ENCODE data around the gene SLC25A22.

SLC25A22 gene

GRCh38 chr11:746289-747157 is 51.6 kb downstream of the SLC25A22 start:
- Histone ChIP-seq H3K79me1 (ENCODE audit: low read length) (peaks cover 16% of the 10 kb centered on the region), H3K79me2 (ENCODE audit: control insufficient read depth, insufficient read depth, low read length, poor library complexity) (peaks cover 23% of the 10 kb centered on the region), H2BK12ac (ENCODE audit: low read length) (no peak overlapping the region), H4K8ac (ENCODE audit: low read depth, low read length) (peak overlapping the region; percentile 87), H3K36me3 (ENCODE audit: control insufficient read depth in 1 of 2, insufficient read depth in 2 of 2, low read length in 2 of 2) (peaks cover 2% of the 10 kb centered on the region in 2 experiments), H3K14ac (ENCODE audit: low read length) (peak overlapping the region; percentile 87), H3K4ac (ENCODE audit: low read depth, low read length) (peak overlapping the region; percentile 22), H3K23ac (ENCODE audit: low read length) (no peak overlapping the region), H3K4me1 (ENCODE audit: control insufficient read depth in 1 of 2, insufficient read depth in 2 of 2, low read length in 2 of 2) (peaks cover 10% of the 10 kb centered on the region in 2 experiments), H2BK120ac (ENCODE audit: insufficient read depth, low read length, poor library complexity) (peak overlapping the region; percentile 29), H2AK5ac (ENCODE audit: low read length) (no peak overlapping the region), H2AFZ (ENCODE audit: insufficient read depth, low read length, poor library complexity) (peak overlapping the region; percentile 69), H4K12ac (ENCODE audit: low read depth, low read length) (peak overlapping the region; percentile 39), H2BK5ac (ENCODE audit: low read depth, low read length, poor library complexity) (peak overlapping the region; percentile 51), H3K27ac (ENCODE audit: low read depth, low read length) (peak overlapping the region; percentile 81), H3K4me3 (ENCODE audit: low read depth, low read length) (peak overlapping the region; percentile 98), H4K91ac (ENCODE audit: low read depth, low read length) (peak overlapping the region; percentile 68), H3K9ac (ENCODE audit: low read length) (peak overlapping the region; percentile 28), H3K18ac (ENCODE audit: low read length) (peak overlapping the region; percentile 84), H3K9me3 (ENCODE audit: insufficient read depth, low read depth, low read length) (peaks cover 2% of the 10 kb centered on the region), H3K27me3 (ENCODE audit: insufficient read depth, low read length) (no peaks in the 10 kb centered on the region), H3K4me2 (ENCODE audit: low read length) (peak overlapping the region; percentile 95)
- no CpG with 5 or more reads among the region's 46 CpGs for WGBS (ENCODE audit: extremely low coverage, insufficient coverage, insufficient read length)
- DNase-seq: no peak

GRCh38 chr11:745428-745827 is 52.7 kb downstream of the SLC25A22 start:
- no peak for DNase-seq
- no peak overlapping the region for H3K27ac ChIP-seq (ENCODE audit: low read depth, low read length)
- H3K79me2 ChIP-seq (ENCODE audit: control insufficient read depth, insufficient read depth, low read length, poor library complexity): peaks cover 23% of the 10 kb centered on the region
- no CpG with 5 or more reads among the region's 1 CpG for WGBS (ENCODE audit: extremely low coverage, insufficient coverage, insufficient read length)
- no peak overlapping the region for H2AK5ac ChIP-seq (ENCODE audit: low read length)
- H3K4me1 ChIP-seq (ENCODE audit: control insufficient read depth in 1 of 2, insufficient read depth in 2 of 2, low read length in 2 of 2): peaks cover 10% of the 10 kb centered on the region in 2 experiments
- H3K27me3 ChIP-seq (ENCODE audit: insufficient read depth, low read length): no peaks in the 10 kb centered on the region
- H2AFZ ChIP-seq (ENCODE audit: insufficient read depth, low read length, poor library complexity): no peak overlapping the region
- H2BK5ac ChIP-seq (ENCODE audit: low read depth, low read length, poor library complexity): no peak overlapping the region
- H3K9me3 ChIP-seq (ENCODE audit: insufficient read depth, low read depth, low read length): peaks cover 2% of the 10 kb centered on the region
- H4K12ac ChIP-seq (ENCODE audit: low read depth, low read length): no peak overlapping the region
- no peaks in the 10 kb centered on the region for H3K36me3 ChIP-seq (ENCODE audit: control insufficient read depth in 1 of 2, insufficient read depth in 2 of 2, low read length in 2 of 2)
- H3K4me2 ChIP-seq (ENCODE audit: low read length): no peak overlapping the region
- H3K23ac ChIP-seq (ENCODE audit: low read length): no peak overlapping the region
- H3K4ac ChIP-seq (ENCODE audit: low read depth, low read length): no peak overlapping the region
- H3K4me3 ChIP-seq (ENCODE audit: low read depth, low read length): no peak overlapping the region
- H2BK120ac ChIP-seq (ENCODE audit: insufficient read depth, low read length, poor library complexity): no peak overlapping the region
- peaks cover 16% of the 10 kb centered on the region for H3K79me1 ChIP-seq (ENCODE audit: low read length)
- H3K18ac ChIP-seq (ENCODE audit: low read length): no peak overlapping the region
- H3K9ac ChIP-seq (ENCODE audit: low read length): no peak overlapping the region
- H4K8ac ChIP-seq (ENCODE audit: low read depth, low read length): no peak overlapping the region
- H4K91ac ChIP-seq (ENCODE audit: low read depth, low read length): no peak overlapping the region
- H3K14ac ChIP-seq (ENCODE audit: low read length): no peak overlapping the region
- no peak overlapping the region for H2BK12ac ChIP-seq (ENCODE audit: low read length)

- Histone ChIP-seq H3K79me2 (ENCODE audit: control insufficient read depth, insufficient read depth, low read length, poor library complexity) (peaks cover 7% of the 10 kb centered on the region), H3K4ac (ENCODE audit: low read depth, low read length) (peak overlapping the region; percentile 19), H3K79me1 (ENCODE audit: low read length) (peaks cover 22% of the 10 kb centered on the region), H2BK12ac (ENCODE audit: low read length) (peak overlapping the region; percentile 16), H2AFZ (ENCODE audit: insufficient read depth, low read length, poor library complexity) (no peak overlapping the region), H3K27me3 (ENCODE audit: insufficient read depth, low read length) (no peaks in the 10 kb centered on the region), H4K12ac (ENCODE audit: low read depth, low read length) (no peak overlapping the region), H3K9me3 (ENCODE audit: insufficient read depth, low read depth, low read length) (peaks cover 2% of the 10 kb centered on the region), H4K8ac (ENCODE audit: low read depth, low read length) (no peak overlapping the region), H4K91ac (ENCODE audit: low read depth, low read length) (peak overlapping the region; percentile 64), H2AK5ac (ENCODE audit: low read length) (peak overlapping the region; percentile 7), H3K18ac (ENCODE audit: low read length) (peak overlapping the region; percentile 8), H3K14ac (ENCODE audit: low read length) (peak overlapping the region; percentile 8), H3K4me2 (ENCODE audit: low read length) (peak overlapping the region; percentile 37), H3K4me1 (ENCODE audit: control insufficient read depth in 1 of 2, insufficient read depth in 2 of 2, low read length in 2 of 2) (peaks cover 14% of the 10 kb centered on the region in 2 experiments), H2BK120ac (ENCODE audit: insufficient read depth, low read length, poor library complexity) (peak overlapping the region; percentile 14), H3K36me3 (ENCODE audit: control insufficient read depth in 1 of 2, insufficient read depth in 2 of 2, low read length in 2 of 2) (no peaks in the 10 kb centered on the region), H2BK5ac (ENCODE audit: low read depth, low read length, poor library complexity) (no peak overlapping the region), H3K4me3 (ENCODE audit: low read depth, low read length) (peak overlapping the region; percentile 7), H3K23ac (ENCODE audit: low read length) (no peak overlapping the region), H3K9ac (ENCODE audit: low read length) (peak overlapping the region; percentile 18), H3K27ac (ENCODE audit: low read depth, low read length) (no peak overlapping the region)
- DNase-seq: no peak
- WGBS (ENCODE audit: extremely low coverage, insufficient coverage, insufficient read length): no CpG with 5 or more reads among the region's 4 CpGs
Measured at GRCh38 chr11:742571-743201, 55.4 kb downstream of the SLC25A22 start.

DNA sequence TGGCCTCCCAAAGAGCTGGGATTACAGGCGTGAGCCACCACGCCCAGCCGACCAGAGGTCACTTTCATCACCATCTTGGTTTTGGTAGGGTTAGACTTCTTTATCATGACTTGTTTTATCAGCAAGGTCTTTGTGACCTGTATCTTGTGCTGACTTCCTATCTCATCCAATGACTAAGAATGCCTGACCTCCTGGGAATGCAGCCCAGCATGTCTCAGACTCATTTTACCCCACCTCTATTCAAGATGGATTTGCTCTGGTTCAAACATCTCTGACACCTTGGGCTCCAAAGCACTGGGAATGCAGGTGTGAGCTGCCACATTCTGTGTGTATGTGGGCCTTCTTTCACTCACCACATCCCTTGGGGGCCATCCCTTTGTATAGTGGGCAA is 55.9 kb downstream of the SLC25A22 start:
- Histone ChIP-seq H4K91ac (ENCODE audit: low read depth, low read length) (peak overlapping the region; percentile 64), H3K79me1 (ENCODE audit: low read length) (peaks cover 21% of the 10 kb centered on the region), H4K12ac (ENCODE audit: low read depth, low read length) (no peak overlapping the region), H2BK5ac (ENCODE audit: low read depth, low read length, poor library complexity) (no peak overlapping the region), H2AFZ (ENCODE audit: insufficient read depth, low read length, poor library complexity) (no peak overlapping the region), H3K18ac (ENCODE audit: low read length) (peak overlapping the region; percentile 8), H3K14ac (ENCODE audit: low read length) (peak overlapping the region; percentile 8), H2BK12ac (ENCODE audit: low read length) (peak overlapping the region; percentile 16), H3K27me3 (ENCODE audit: insufficient read depth, low read length) (no peaks in the 10 kb centered on the region), H3K27ac (ENCODE audit: low read depth, low read length) (no peak overlapping the region), H3K23ac (ENCODE audit: low read length) (no peak overlapping the region), H3K4me1 (ENCODE audit: control insufficient read depth in 1 of 2, insufficient read depth in 2 of 2, low read length in 2 of 2) (peaks cover 18 to 19% of the 10 kb centered on the region in 2 experiments), H4K8ac (ENCODE audit: low read depth, low read length) (no peak overlapping the region), H3K4ac (ENCODE audit: low read depth, low read length) (no peak overlapping the region), H3K9me3 (ENCODE audit: insufficient read depth, low read depth, low read length) (no peaks in the 10 kb centered on the region), H3K4me2 (ENCODE audit: low read length) (peak overlapping the region; percentile 37), H3K9ac (ENCODE audit: low read length) (peak overlapping the region; percentile 18), H2BK120ac (ENCODE audit: insufficient read depth, low read length, poor library complexity) (peak overlapping the region; percentile 14), H3K79me2 (ENCODE audit: control insufficient read depth, insufficient read depth, low read length, poor library complexity) (peaks cover 5% of the 10 kb centered on the region), H3K36me3 (ENCODE audit: control insufficient read depth in 1 of 2, insufficient read depth in 2 of 2, low read length in 2 of 2) (no peaks in the 10 kb centered on the region), H3K4me3 (ENCODE audit: low read depth, low read length) (no peak overlapping the region), H2AK5ac (ENCODE audit: low read length) (peak overlapping the region; percentile 7)
- DNase-seq: peak; percentile 82 to 93
- WGBS (ENCODE audit: extremely low coverage, insufficient coverage, insufficient read length): no CpG with 5 or more reads among the region's 3 CpGs

Measured in trophoblast cell (in vitro differentiated cells and primary cell).